Neural progenitor cell (in vitro differentiated cells): Measurements from ENCODE around the gene MSI2.

ENCODE experiments used
- CTCF ChIP-seq: fragments of 200-600 bp; sonication (generic); IDR thresholded peaks from 2 replicates; pipeline ENCODE4 v1.5.1; 2017; ENCODE audit warnings: antibody characterized with exemption, mild to moderate bottlenecking
- EZH2 ChIP-seq: fragments of 200-600 bp; sonication (generic); IDR thresholded peaks from 2 replicates; pipeline ENCODE4 v1.6.1; 2017; ENCODE audit warnings: antibody characterized with exemption, mild to moderate bottlenecking, moderate library complexity
- EZH2phosphoT487 ChIP-seq: fragments of 200-600 bp; sonication (generic); IDR thresholded peaks from 2 replicates; pipeline ENCODE4 v1.6.1; 2017; ENCODE audit warnings: antibody characterized with exemption

- TF ChIP-seq CTCF: no peak
- TF ChIP-seq EZH2: no peak
- TF ChIP-seq EZH2phosphoT487: no peak
These were observed 98.3 kb downstream of the MSI2 start for GRCh38 chr17:57354673-57355072.
